Stimulated activated CD8-positive, alpha-beta memory T cell treated with anti-CD3 and anti-CD28 coated beads, Interleukin-12 subunit alpha, Interleukin-12 subunit beta, amount 100 ng/mL, for 1 hour (primary cell): ENCODE data around the gene EGFLAM.
A peak's percentile ranks its signal among the peaks of the same experiment; 100 is the strongest.
"Not testable (repeated sequence)": the region's sequence is repeated elsewhere in the genome, so short reads cannot be mapped to it uniquely, and the experiment has no call there.

Experiments used
- DNase-seq: peaks from one replicate; pipeline ENCODE4 v3.0.0-alpha.2; 2020; ENCODE audit warnings: low read depth

The EGFLAM gene

GRCh38 chr5:38376404-38376803 lies 118.0 kb downstream of the EGFLAM start:
- DNase-seq: no peak

DNA sequence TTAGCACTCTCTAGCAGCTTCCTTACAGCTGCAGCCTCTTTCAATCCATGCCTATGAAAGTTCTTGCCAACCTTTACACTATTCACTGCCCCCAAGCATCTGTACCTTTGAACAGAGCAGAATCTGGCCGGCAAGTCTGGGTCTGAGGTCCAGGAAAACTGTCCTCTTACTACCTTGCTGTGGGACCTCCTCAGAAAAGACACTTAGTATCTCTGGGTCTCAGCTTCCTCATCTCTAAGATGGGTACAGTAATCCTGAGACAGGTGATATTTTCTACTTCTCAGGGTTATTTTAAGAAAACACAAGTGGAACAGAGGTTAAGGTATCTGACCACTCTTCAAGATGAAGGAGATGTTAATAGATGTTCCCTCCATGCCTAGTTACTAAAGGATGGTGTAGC lies 120.2 kb downstream of the EGFLAM start:
- no peak for DNase-seq

GRCh38 chr5:38379350-38379937 lies 121.1 kb downstream of the EGFLAM start:
- DNase-seq: no peak

- no peak for DNase-seq
Observed at GRCh38 chr5:38380537-38380936, 122.2 kb downstream of the EGFLAM start.

DNA sequence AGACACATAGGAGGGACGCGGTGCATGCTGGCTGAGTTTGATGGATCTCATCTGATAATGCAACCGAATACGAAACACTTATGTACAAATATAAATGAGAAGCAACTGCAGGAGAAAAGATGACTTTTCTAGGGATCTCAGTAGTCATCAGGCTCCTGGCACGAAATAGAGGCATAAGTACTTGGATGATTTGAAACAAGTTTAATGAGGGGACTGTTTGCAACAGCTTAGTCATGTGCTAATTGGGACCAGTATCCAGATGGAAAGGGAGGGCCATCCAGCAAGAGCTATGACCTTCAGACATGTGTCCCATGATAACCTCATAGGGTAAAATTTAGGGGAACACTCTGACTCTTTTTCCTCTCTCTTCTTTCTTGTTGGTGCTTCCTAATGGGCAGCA lies 123.0 kb downstream of the EGFLAM start:
- no peak for DNase-seq

GRCh38 chr5:38382898-38383297 lies 124.5 kb downstream of the EGFLAM start:
- DNase-seq: peak; percentile 9

- no peak for DNase-seq
Observed at GRCh38 chr5:38383701-38384100, 125.3 kb downstream of the EGFLAM start.

DNA sequence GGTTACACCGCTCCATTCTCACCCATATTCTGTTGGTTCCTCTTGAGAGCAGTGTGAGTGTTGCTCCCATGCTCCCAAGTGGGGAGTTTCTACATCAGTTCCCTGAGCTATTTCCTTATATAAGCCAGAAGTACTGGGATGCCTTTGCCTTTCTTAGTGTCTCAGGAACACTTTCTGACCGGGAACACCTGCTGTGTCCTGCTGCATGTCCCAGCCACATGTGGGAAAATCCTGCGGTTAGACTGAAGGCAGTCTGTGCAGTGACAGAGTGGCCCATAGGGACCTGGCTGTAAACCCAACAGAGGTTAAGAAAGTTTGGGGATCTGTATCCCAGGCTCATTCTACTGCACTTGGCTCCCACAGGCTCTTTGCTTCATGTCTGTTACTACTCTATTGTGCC lies 126.0 kb downstream of the EGFLAM start:
- no peak for DNase-seq

GRCh38 chr5:38387161-38387560 lies 128.8 kb downstream of the EGFLAM start:
- DNase-seq: no peak

GRCh38 chr5:38393636-38394035 lies 135.3 kb downstream of the EGFLAM start:
- DNase-seq: no peak

DNA sequence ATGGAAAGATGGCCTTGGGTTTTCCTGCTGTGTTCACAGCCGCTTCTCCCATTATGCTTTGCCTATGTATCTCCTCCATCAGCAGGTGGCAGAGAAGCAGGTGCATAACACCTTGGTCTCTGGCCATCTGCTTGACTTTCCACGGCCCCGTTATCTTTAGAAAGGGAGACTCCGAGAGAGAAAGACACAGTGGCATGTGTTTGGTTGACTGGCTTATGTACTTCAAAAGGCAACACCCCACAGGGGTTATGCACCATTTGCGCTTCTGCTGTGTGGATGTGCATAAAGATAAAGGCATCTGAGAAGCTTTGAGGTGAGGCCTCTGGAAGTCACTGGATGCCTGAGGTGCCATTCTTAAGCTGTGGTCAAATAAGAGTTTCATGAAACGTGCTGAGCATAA lies 138.4 kb downstream of the EGFLAM start:
- no peak for DNase-seq

- DNase-seq: no peak
Observed at GRCh38 chr5:38400365-38400764, 142.0 kb downstream of the EGFLAM start.

DNA sequence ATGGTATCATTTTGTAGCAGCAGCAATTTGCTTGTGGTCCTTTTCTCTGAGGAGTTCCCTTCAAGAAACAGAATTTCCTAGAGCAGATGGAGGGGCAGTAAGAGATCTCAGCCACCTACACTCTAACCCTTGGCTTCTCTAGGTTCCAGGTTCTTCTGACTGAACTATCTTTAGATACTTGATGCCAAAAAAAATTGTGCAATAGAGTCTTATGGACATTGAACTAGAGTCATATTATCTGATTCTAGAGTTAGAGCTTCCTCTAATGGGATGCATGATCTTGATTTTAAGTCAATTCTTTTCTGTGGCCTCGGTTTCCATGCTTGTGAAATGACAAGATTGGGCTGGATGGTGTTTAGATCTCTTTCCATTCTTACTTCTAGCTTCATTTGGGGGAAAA lies 142.8 kb downstream of the EGFLAM start:
- DNase-seq: no peak

- no peak for DNase-seq
Observed at GRCh38 chr5:38403406-38403805, 145.0 kb downstream of the EGFLAM start.

- DNase-seq: no peak
Observed at GRCh38 chr5:38403877-38404635, 145.7 kb downstream of the EGFLAM start.

- DNase-seq: no peak
Observed at GRCh38 chr5:38404667-38405276, 146.4 kb downstream of the EGFLAM start.

DNA sequence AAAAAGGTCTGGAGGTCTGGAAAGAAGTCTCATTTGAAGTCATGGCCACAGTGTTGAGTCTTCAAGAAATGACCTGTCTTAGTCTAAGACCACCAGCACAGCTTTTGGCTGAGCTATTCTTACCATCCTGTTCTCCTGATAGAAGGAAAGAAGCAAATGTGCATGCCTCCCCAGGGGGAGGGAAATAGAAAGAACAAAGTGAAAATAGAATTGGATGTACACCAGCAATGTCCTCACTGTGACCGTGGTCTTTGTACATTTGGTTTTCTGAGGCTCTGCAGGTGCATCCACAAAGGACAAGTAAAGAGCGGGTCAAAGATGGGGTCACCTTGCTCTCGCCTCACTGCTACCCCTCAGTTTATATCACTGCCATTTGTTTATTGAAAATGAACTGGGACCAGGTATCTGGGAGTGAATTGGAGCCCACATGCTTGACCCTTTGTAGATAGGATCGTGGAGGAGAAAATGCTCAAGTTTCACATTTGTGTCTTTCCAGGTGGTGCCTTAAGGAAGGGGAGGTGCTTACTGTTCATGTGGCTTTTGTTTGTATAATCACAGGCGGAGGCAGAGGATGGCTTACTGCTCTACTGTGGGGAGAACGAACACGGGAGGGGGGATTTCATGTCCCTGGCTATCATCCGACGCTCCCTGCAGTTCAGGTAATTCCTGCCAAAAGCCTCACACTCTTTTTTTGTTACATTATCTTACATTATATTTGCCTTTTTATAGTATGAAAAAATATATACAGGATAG lies 150.3 kb downstream of the EGFLAM start:
- no peak for DNase-seq

DNA sequence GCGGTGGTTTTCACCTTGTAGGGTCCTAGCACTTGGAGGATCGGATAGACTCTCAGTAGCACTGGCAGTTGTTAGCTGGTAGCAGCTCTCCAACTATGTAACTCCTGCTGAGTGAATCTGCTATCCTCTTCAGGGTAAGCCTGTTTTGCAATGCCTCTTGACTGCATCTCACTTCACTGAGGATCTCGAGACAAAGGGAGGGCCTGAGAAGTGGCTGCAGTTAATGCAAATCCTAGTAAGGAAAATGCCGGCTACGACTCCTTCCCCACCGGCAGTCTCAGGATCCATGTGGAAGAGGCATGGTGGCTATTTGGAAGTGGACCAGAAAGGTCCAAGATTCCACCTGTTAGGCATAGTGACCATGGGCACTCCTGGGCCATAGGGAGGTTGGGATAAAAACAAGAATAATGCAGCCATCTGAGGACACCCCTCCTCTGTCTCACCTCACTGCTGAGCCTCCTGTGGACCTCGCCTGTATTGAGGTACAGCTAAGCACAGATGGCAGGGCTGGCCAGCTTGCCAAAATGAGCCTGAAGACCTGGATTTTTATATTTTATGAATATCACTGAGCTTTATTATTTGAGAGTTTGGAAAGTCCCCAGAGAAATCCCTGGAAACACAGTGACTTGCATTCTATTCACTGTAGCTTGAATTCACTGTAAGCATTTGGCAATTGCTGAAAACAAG lies 152.1 kb downstream of the EGFLAM start:
- DNase-seq: no peak

GRCh38 chr5:38413696-38414095 lies 155.3 kb downstream of the EGFLAM start:
- DNase-seq: no peak

- DNase-seq: no peak
Observed at GRCh38 chr5:38414348-38414747, 156.0 kb downstream of the EGFLAM start.

DNA sequence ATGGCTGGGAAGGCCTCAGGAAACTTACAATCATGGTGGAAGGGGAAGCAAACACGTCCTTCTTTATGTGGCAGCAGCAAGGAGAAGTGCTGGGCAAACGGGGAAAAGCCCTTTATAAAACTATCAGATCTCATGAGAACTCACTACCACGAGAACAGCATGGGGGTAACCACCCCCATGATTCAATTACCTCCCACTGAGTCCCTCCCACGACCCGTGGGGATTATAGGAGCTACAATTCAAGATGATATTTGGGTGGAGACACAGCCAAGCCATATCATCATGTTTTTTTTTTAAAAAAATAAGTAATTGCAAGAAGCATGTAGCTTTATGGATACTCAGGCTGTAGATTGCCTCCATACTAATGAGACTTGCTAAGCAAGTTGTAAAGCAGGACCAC lies 157.4 kb downstream of the EGFLAM start:
- not testable (repeated sequence) for DNase-seq

GRCh38 chr5:38417658-38418017 lies 159.3 kb downstream of the EGFLAM start:
- DNase-seq: no peak
